NOMO-1 treated with DMSO at 0.1 percent for 48 hours (cell line): ENCODE results near the gene MORN3.
"Not testable (repeated sequence)": the region's sequence is repeated elsewhere in the genome, so short reads cannot be mapped to it uniquely, and the experiment has no call there.

Experiments used
- DNase-seq: peaks from one replicate; lab custom pipeline; 2025; ENCODE audit not compliant: unreplicated experiment; lab: John Stamatoyannopoulos, UW

The MORN3 gene

DNA sequence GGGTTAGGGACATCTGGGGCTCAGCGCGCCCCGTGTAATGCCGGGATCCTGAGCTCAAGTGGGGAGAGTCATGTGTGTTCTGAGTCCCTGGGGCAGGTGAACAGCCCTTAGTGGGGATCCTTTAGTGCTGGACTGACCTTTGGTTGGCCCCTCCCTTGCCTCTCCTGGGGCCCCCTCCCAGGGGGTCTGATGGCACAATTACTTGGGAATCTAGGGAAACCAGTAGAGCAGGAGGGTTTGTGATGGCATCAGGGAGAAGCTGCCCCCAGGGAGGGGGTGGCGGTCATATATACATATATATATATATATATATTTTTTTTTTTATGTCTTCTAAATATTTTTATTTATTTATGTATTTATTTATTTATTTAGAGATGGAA is at the start of gene MORN3:
TSS of gene MORN3 (minus strand) at position 134 of the 380 bp plus-strand sequence. CDS start 171 bp downstream, outside the sequence.
- no peak for DNase-seq

DNA sequence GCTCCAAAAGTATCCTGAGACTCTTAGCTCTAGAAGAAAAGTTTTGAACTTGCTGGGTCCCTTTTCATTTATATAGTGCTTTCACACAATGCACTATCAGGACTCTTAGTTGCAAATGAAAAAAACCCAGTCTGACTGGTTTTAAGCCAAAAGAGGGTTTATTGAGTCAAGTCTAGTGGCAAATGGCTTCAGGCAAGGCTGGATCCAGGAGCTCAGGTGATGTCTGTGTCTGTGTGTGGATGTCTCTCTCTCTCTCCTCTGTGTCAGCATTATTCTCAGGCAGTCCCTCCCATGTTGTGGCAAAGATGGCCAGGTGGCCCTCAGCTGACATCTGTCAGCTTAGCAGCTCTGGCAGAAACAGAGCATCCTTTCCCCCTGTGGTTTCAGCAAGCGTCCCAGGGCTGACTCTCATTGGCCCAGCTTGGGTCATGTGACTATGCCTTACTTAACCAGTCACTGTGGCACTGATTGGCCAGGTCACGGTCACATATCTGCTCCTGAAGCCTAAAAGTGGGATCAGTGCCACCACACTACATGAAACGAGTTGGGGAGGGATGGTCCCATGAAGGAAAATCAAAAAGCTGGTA is 49.3 kb upstream of the MORN3 start:
- no peak for DNase-seq

GRCh38 chr12:121717041-121717699 is 47.7 kb upstream of the MORN3 start:
- DNase-seq: peak; percentile 70

DNA sequence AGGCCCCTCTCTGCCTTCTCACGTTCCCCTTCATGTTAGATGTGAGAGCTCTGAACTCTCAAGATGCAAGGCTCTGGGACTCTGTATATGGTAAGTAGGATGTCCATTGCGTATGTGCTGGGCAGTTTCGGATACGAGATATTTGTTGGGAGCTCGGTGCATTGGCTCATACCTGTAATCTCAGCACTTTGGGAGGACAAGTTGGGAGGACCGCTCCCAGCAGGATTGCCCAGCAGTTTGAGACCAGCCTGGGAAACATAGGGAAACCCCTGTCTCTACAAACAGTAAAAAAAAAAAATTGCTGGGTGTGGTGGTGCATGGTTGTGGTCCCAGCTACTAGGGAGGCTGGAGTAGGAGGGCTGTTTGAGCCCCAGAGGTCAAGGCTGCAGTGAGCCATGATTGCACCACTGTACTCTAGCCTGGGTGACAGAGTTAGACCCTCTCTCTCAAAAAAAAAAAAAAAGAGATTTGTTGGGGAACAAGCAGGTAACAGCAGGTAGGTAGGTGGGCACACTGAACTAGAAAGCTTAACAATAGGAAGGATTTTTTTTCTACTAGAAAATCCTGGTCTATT is 46.5 kb upstream of the MORN3 start:
- DNase-seq: no peak

GRCh38 chr12:121715055-121715454 is 45.6 kb upstream of the MORN3 start:
- DNase-seq: not testable (repeated sequence)

GRCh38 chr12:121713793-121714192 is 44.3 kb upstream of the MORN3 start:
- no peak for DNase-seq

GRCh38 chr12:121713257-121713777 is 43.9 kb upstream of the MORN3 start:
- DNase-seq: no peak

GRCh38 chr12:121712461-121713256 is 43.2 kb upstream of the MORN3 start, which contains the start of gene TMEM120B:
TMEM120B (plus strand) TSS chr12:121712752; CDS start chr12:121712896, 144 bp downstream.
- DNase-seq: peak; percentile 52

- no peak for DNase-seq
Observed at GRCh38 chr12:121712190-121712460, 42.7 kb upstream of the MORN3 start.

DNA sequence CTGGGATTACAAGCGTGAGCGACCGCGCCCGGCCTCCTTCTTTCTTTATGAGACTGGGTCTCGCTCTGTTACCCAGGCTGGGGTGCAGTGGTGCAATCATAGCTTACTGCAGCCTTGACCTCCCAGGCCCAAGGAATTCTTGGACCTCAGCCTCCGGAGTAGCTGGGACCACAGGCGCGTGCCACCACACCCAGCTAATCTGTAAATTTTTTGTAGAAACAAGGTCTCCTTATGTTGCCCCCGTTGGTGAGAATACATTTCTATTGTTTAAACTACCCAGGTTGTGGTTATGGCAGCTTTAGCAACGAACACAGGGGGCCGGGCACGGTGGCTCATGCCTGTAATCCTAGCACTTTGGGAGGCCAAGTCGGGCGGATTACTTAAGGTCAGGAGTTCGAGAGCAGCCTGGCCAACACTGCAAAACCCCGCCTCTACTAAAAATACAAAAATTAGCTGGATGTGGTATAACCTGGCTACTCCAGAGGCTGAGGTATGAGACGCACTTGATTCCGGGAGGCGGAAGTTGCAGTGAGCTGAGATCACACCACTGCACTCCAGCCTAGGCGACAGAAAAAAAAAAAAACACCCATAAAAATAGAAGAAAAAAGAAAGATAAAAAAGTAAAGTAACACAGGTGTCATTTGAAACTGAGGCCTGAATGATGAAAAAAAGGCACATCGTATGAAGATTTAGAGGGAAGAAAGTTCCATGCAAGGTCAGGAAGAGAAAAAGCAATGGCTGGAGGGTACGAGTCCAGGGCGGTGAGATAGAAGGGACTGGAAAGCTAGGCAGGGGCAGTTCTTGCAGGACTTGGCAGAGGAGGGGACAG is 42.1 kb upstream of the MORN3 start:
- peak; percentile 40 for DNase-seq

DNA sequence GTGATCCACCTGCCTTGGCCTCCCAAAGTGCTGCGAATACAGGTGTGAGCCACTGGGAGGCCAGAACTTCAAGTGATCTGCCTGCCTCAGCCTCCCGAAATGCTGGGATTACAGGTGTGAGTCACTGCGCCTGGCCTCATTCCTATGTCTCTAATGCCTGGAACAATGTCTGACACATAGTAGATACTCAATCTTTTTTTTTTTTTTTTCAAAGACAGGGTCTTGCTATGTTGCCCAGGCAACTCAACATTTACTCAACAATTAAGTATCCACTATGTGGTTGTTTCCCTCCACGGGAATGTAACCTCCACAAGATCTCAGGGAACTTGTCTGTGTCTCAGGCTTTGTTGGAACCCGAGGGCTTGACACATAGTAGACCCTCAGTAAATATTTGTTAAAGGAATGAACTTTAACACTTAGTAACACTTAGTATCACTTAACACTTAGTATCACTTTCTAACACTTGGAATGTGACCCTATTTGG is 40.1 kb upstream of the MORN3 start:
- no peak for DNase-seq

DNA sequence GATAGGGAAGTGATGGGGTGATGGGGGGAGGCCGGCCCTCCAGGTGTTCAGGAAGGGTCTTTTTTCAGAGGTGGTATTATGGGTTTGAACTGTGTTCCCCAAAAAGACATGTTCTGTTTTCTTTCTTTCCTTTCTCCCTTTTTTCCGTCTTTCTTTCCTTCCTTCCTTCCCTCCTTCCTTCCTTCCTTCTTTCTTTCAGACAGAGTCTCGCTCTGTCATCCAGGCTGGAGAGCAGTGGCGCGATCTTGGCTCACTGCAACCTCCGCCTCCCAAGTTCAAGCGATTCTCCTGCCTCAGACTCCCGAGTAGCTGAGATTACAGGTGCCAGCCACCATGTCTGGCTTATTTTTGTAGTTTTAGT is 39.6 kb upstream of the MORN3 start:
- DNase-seq: not testable (repeated sequence)

GRCh38 chr12:121708313-121709063 is 39.0 kb upstream of the MORN3 start:
- no peak for DNase-seq

DNA sequence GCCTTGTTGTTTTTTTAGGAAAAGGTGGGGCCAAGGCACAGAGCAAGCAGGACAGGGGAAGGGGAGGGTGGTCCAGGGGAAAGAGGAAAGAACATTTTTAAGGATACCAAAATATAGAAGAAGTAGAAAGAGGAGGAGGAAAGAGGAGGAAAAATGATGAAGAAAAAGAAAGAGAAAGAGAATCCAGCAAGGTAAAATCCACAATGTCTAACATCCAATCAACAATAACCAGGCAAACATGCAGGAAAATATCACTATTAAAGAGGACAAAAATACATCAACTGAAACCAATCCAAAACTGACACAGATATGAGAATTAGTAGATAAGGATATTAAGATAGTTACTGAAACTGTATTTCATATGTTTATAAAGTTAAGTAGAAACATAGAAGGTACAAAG is 36.1 kb upstream of the MORN3 start:
- DNase-seq: no peak

GRCh38 chr12:121702944-121703343 is 33.5 kb upstream of the MORN3 start:
- no peak for DNase-seq

DNA sequence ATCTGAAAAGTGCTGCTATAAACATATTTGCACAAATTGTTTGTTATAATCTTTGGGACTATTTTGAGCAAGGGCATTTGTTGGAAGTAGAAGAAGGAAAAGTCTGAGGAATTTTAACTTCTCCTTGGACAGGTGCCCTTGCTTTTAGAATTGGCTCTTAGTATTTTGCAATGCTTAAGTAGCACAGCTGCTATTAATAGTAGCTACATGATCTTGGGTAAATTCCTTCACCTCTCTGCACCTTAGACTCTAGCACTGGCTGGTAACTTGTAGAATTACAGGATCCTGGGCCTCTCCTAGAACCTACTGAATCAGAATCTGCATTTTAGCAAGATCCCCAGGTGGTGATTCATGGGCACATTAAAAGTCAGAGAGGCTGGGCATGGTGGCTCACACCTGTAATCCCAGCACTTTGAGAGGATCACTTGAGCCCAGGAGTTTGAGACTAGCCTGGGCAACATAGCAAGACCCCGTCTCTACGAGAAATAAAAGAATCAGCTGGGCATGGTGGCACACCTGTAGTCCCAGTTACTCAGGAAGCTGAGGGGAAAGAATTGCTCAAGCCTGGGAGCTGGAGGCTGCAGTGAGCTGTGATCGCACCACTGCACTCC is 32.3 kb upstream of the MORN3 start:
- DNase-seq: no peak

GRCh38 chr12:121697861-121698260 is 28.4 kb upstream of the MORN3 start:
- DNase-seq: not testable (repeated sequence)

GRCh38 chr12:121697093-121697698 is 27.7 kb upstream of the MORN3 start:
- DNase-seq: peak; percentile 20

GRCh38 chr12:121693155-121693687 is 23.8 kb upstream of the MORN3 start:
- DNase-seq: no peak
